ENCODE measurements around the gene SNAPC4. TPM values are rescaled to one million over a fixed set of nuclear protein-coding genes. Genes with fewer than 3 reads are reported as not detected.
"Not testable (repeated sequence)": the region's sequence is repeated elsewhere in the genome, so short reads cannot be mapped to it uniquely, and the experiment has no call there.

SNAPC4 gene
- polyA plus RNA-seq, 3 donors, result 4.3 to 6.7 (median 4.9) TPM

- H3K27ac ChIP-seq (ENCODE audit: low read depth, low read length), result no peak overlapping the region
- 91 to 93% (median 91%) methylated on average over 37 of the region's 37 CpGs for WGBS, 3 donors
These were observed 34.0 kb upstream of the SNAPC4 start for GRCh38 chr9:136433849-136434579.

DNA sequence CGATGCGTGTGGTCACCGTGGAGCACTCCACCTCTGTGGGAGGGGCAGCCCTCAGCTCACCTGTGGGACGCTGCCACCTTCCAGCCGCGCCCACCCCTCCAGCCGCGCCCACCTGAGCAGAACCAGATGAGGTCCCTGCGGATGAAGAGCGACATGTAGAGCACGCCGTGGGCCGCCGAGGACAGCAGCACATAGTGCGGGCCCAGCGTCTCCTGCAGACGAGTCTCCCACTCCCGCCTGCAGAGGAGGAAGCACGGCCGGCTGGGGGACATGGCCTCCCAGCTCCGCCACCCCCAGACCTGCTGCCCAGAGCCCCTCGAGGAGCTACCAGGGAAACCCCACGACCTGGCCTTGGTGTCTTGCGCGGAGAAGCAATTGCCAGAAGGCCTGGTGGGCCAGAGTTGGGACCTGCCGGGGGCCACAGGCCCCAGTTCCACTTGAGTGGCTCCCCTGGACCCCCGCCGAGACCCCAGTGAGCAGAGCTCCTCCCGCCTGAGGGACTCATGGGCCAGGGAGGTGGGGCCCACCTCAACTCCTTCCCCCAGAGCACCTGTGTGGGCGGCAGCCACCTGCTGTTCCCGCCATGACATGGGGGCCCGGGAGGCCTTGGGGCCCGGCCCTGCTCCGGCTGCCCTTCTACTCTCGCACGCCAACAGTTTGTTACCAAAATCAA is 33.2 kb upstream of the SNAPC4 start:
- no peak overlapping the region for H3K27ac ChIP-seq (ENCODE audit: low read depth, low read length)

GRCh38 chr9:136432591-136432990 is 32.6 kb upstream of the SNAPC4 start:
- H3K27ac ChIP-seq (ENCODE audit: low read depth, low read length), result no peak overlapping the region
- WGBS, 3 donors, result 87 to 96% (median 95%) methylated on average over 26 of the region's 26 CpGs

More for the DNA sequence above, 33.2 kb upstream of the SNAPC4 start:
- 92 to 96% (median 94%) methylated on average over 32 to 36 of the region's 36 CpGs for WGBS, 3 donors

DNA sequence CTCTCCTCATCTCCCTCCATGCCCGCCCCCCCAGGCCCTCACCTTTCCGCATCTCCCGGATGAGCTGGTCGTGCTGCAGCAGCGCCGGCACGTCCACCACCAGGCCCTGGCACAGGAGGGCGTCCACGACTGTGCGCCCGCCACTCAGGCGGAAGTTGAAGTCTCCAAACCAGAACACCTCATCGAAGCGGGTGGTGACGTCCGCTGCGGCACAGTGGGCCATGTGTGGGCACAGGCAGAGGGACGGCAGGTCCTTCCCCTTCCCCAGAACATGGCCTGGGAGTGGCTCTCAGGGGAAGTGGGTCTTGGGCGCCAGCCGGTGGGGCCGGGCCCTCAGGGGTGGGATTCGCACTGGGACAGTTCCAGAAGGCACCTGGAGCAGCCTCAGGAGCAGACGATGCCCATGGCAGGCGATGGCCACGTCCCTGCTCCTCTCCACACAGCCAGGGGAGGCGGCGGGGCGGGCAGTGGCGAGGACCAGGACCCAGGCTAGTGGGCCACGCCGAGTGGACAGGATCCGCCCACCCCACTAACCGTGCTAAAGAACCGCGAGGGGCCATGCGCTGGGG is 31.9 kb upstream of the SNAPC4 start:
- 91 to 93% (median 91%) methylated on average over 34 to 36 of the region's 36 CpGs for WGBS, 3 donors
- no peak overlapping the region for H3K27ac ChIP-seq (ENCODE audit: low read depth, low read length)

DNA sequence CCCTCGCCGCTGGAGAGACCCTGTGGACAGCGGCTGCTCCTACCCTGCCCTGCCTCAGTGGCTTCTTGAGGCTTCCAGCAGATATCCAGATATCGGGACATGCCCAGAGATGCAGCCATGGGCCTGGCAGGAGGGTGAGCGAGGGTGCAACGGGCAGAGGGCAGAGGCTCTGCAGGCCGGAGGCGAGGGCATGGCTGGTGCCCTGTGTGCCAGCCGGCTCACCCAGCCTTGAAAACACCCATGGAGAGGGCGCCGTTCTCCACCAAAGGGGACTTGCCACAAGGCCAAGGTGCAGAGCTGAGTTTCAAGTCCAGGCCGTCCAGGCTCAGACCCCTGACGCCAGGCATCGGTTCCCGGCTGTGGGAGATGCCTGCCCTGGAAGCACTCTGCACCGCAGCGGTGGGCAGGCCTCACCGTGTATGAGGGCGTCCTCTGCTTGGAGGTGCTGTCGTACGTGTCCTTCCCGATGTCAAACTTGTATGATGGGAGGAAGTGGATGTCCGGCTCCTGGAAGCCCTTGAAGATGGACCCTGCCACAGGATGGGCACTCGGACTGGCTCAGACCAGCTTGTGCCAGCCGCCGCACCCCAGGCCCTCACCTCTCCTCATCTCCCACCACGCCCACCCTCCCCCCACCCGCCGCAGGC is 30.7 kb upstream of the SNAPC4 start:
- H3K27ac ChIP-seq (ENCODE audit: low read depth, low read length), result no peak overlapping the region
- 94 to 96% (median 94%) methylated on average over 24 to 29 of the region's 29 CpGs for WGBS, 3 donors

GRCh38 chr9:136429683-136430491 is 29.9 kb upstream of the SNAPC4 start:
- no peak overlapping the region for H3K27ac ChIP-seq (ENCODE audit: low read depth, low read length)
- 67 to 89% (median 83%) methylated on average over 29 to 32 of the region's 32 CpGs for WGBS, 3 donors

DNA sequence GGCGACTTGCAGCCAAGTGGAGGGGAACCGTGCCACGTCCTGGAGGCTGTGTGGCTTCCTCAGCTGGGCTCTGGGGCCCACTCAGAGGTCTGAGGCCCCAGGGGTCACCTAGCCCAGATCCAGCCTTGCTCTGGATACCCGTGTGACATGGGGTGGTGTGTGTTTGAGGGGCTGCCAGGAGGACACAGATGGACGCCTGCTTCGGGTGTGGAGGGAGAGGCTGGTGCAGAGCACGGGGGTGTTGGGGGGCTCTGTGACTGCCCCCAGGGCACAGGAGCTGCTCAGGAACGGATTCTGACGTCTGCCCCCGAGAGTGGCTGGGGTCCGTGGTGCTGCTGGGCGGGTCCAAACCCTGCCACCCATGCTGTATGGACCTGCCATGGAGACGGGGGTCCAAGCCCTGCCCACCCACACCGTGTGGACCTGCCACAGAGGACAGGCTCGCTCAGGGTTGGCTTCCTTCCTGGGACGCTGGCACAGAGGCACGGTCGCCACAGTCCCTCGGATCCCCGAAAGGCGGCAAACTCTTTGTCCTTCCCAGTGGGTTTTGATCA is 29.2 kb upstream of the SNAPC4 start:
- 85 to 89% (median 88%) methylated on average over 19 to 21 of the region's 21 CpGs for WGBS, 3 donors
- no peak overlapping the region for H3K27ac ChIP-seq (ENCODE audit: low read depth, low read length)

DNA sequence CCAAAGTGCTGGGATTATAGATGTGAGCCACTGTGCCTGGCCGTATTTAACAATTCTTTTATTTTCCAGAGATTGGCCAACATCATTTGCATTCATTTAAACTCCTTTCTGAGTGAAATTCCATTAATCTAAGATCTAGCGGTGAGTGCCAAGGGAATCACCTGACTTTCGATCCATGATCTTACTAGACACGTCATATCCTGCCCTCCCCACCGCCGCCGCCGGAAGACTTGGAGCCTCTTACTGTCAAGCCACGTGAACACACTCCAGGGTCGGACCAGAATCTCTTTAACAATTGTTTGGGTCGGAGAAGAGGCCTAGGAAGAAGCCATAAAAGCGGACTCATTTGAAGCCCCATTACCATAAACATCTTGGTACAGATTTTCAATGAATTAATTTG is 26.8 kb upstream of the SNAPC4 start:
- no peak overlapping the region for H3K27ac ChIP-seq (ENCODE audit: low read depth, low read length)
- WGBS, 3 donors, result 86 to 88% (median 87%) methylated on average over 12 of the region's 12 CpGs

GRCh38 chr9:136425367-136425766 is 25.4 kb upstream of the SNAPC4 start:
- H3K27ac ChIP-seq (ENCODE audit: low read depth, low read length), result not testable (repeated sequence)
- WGBS, 3 donors, result 85 to 87% (median 87%) methylated on average over 7 of the region's 7 CpGs

DNA sequence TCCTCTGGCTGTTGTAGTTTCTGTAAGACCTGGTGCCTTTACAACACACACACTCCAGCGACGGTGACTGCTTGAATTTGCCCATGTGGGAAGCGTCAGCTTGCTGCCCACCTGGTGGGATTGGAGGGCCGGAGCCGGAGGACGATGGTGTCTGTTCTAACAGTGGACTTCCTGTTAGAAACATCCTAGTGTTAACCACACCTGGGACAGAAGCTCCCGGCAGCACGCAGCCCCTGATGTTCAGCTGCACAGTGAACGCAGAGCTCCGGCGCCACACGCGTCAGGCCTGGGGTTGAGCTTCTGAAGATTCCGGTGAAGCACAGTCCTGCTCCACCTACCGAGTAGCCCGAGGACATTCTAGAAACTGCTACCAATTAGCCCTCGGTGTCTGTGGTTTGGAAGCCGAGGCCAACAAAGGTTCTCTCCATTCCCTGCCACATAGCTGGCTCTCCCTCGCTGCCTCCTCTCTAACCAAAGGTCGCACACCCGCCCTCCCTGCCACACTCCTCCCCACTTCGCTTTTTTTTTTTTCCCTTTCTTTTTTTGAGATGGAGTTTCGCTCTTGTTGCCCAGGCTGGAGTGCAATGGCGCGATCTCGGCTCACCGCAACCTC is 24.9 kb upstream of the SNAPC4 start:
- 83 to 91% (median 88%) methylated on average over 27 of the region's 27 CpGs for WGBS, 3 donors
- no peak overlapping the region for H3K27ac ChIP-seq (ENCODE audit: low read depth, low read length)

DNA sequence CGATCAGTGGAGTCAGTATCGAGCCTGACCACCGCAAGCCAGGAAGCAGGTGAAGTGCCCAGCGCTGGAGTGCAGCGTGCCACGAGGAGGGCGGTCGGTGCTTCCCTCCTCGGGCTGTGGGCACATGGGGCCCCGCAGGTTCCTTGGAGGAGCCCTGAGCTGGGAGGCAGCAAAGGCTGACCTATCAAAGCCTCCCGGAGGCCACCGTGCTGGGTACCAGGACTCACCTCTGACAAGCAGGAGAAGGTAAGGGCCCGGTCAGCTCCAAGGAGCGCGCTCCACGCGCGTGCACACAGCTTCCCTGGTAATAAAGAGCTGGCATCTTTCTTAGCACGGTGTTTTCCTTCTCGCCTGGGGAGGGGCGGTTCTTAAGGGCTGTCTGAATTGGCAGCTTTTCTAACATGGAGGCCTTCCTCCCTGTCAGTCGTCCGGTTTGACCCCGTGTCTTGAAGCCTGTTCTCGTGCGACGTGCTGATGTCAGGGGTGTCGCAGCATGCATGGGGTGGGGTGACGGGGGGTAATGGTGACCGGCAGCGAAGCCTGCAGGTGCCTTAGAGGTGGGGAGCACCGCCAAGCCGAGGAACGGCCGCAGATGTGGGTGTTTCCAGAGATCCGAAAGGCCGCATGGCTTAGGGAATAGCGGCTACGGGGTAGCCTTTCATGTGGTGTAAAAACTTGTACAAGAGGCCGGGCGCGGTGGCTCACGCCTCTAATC is 23.6 kb upstream of the SNAPC4 start:
- no peak overlapping the region for H3K27ac ChIP-seq (ENCODE audit: low read depth, low read length)
- WGBS, 3 donors, result 93 to 97% (median 95%) methylated on average over 43 of the region's 43 CpGs

GRCh38 chr9:136422876-136423275 is 22.9 kb upstream of the SNAPC4 start:
- no peak overlapping the region for H3K27ac ChIP-seq (ENCODE audit: low read depth, low read length)
- WGBS, 3 donors, result 93 to 96% (median 93%) methylated on average over 26 of the region's 26 CpGs

DNA sequence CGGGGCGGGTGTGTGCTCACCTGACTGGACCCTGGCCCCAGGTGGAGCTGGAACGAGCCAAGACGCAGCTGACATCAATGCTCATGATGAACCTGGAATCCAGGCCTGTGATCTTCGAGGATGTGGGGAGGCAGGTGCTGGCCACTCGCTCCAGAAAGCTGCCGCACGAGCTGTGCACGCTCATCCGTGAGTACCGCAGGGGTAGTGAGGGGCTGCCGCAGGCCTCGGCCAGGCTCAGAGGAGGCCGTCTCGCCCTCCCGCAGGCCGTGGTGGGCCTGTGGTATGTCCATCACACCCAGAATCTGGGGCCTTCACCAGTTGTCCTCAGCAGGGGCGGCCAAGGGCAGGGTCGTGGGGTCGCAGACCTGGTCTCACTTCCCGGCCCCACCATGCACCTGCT is 21.8 kb upstream of the SNAPC4 start:
- 89 to 97% (median 93%) methylated on average over 20 to 21 of the region's 21 CpGs for WGBS, 3 donors
- H3K27ac ChIP-seq (ENCODE audit: low read depth, low read length), result no peak overlapping the region

GRCh38 chr9:136419092-136419420 is 19.1 kb upstream of the SNAPC4 start:
- no peak overlapping the region for H3K27ac ChIP-seq (ENCODE audit: low read depth, low read length)
- 87 to 93% (median 92%) methylated on average over 12 of the region's 12 CpGs for WGBS, 3 donors

- WGBS, 3 donors, result 92 to 95% (median 95%) methylated on average over 48 of the region's 48 CpGs
- H3K27ac ChIP-seq (ENCODE audit: low read depth, low read length), result no peak overlapping the region
These were observed 18.5 kb upstream of the SNAPC4 start for GRCh38 chr9:136418182-136419091.

DNA sequence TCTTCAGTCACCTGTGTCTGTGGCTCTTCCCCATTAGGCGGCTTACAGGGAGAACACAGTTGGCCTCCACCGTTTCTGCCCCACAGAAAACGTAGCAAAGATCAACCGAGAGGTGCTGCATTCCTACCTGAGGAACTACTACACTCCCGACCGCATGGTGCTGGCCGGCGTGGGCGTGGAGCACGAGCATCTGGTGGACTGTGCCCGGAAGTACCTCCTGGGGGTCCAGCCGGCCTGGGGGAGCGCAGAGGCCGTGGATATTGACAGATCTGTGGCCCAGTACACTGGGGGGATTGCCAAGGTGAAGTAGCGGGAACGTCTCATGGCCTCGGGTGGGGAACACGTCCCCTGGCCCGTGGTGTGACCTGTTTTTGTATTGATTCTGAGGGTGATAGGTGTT is 16.9 kb upstream of the SNAPC4 start:
- 88 to 94% (median 92%) methylated on average over 19 of the region's 19 CpGs for WGBS, 3 donors
- no peak overlapping the region for H3K27ac ChIP-seq (ENCODE audit: low read depth, low read length)

All from adipose tissue (tissue), 3 donors.